ENCODE measurements around the gene CD5L. TPM values are rescaled to one million over a fixed set of nuclear protein-coding genes. Genes with fewer than 3 reads are reported as not detected.

Gene CD5L
- total and polyA plus RNA-seq, 9 of the 15 experiments (the other 6 are each of a cell fraction or from before 2014, with no cell fraction given) = not detected

- BruUV-seq (replicated peaks) = no TSS peak
- in situ Hi-C loops (cut with MboI) = no loop called here
- Histone ChIP-seq H2AFZ (ENCODE audit: low read depth, low read length) (no peak overlapping the region), H3K27me3 (ENCODE audit: control insufficient read depth in 2 of 2, insufficient read depth in 2 of 2, low read length in 2 of 2) (no peaks in the 10 kb centered on the region), H4K20me1 (replicated peaks; ENCODE audit: control insufficient read depth, insufficient read depth, low read length) (no peaks in the 10 kb centered on the region), H3K4me2 (ENCODE audit: insufficient read depth, low read length) (no peak overlapping the region), H3K36me3 (ENCODE audit: control insufficient read depth, insufficient read depth, low read length) (no peaks in the 10 kb centered on the region), H3K27ac (ENCODE audit: extremely low read depth, low read depth, low read length) (no peak overlapping the region), H3K4me3 (no peak overlapping the region), H3K9ac (ENCODE audit: insufficient read depth in 1 of 2, low read depth in 2 of 2, low read length in 2 of 2) (no peak overlapping the region), H3K9me1 (ENCODE audit: control insufficient read depth, insufficient read depth, low read length) (no peaks in the 10 kb centered on the region), H3K9me3 (replicated peaks; ENCODE audit: control insufficient read depth, insufficient read depth, low read depth, low read length) (no peaks in the 10 kb centered on the region), H3K79me2 (ENCODE audit: control insufficient read depth, insufficient read depth, low read length) (no peaks in the 10 kb centered on the region), H3K4me1 (replicated peaks in 1 of 2; ENCODE audit: control insufficient read depth in 2 of 2, insufficient read depth in 2 of 2, low read length in 2 of 2) (no peaks in the 10 kb centered on the region)
- FAIRE-seq = peak; percentile 75
- ATAC-seq = peak; percentile 68; the same call in 2 of the 3 replicates
- DNase-seq (ENCODE audit: extremely low read depth in 1 of 4, low spot score in 3 of 4) = peak in 3 of 4 experiments; percentile 8 to 11 (median 11)
- CTCF ChIA-PET (ENCODE audit: low intra/inter-chr PET ratio) = interaction anchor here (1.6 to 1.7 kb wide), 2 partner anchors 71 to 209 kb away, joined by 5 to 10 read pairs; no protein-coding TSS in a partner anchor
- no peak for TF ChIP-seq SRSF7 (optimal IDR thresholded peaks at IDR 0.05; ENCODE audit: low read depth, low read length)
- TF ChIP-seq REST (IDR thresholded peaks at IDR 0.05; ENCODE audit: borderline replicate concordance) = peak; percentile 27; the same call in 1 of the 2 replicates
- no peak for TF ChIP-seq REST (CRISPR knock-in tag; IDR thresholded peaks at IDR 0.05; ENCODE audit: low read depth)
- peak; percentile 59 to 64 for TF ChIP-seq RAD21 (CRISPR knock-in tag; conservative IDR thresholded peaks at IDR 0.05 in 1 of 2, IDR thresholded peaks at IDR 0.05 in 1 of 2)
- TF ChIP-seq CTCF (IDR thresholded peaks at IDR 0.05 in 2 of 3, conservative IDR thresholded peaks at IDR 0.05 in 1 of 3; ENCODE audit: insufficient read depth in 2 of 3, low read depth in 1 of 3, low read length in 3 of 3) = peak; percentile 15 to 47 (median 41); a peak in 4 of 6 replicates
- TF ChIP-seq ZNF695 (CRISPR knock-in tag; IDR thresholded peaks at IDR 0.05) = no peak
- TF ChIP-seq, protein P1, sequence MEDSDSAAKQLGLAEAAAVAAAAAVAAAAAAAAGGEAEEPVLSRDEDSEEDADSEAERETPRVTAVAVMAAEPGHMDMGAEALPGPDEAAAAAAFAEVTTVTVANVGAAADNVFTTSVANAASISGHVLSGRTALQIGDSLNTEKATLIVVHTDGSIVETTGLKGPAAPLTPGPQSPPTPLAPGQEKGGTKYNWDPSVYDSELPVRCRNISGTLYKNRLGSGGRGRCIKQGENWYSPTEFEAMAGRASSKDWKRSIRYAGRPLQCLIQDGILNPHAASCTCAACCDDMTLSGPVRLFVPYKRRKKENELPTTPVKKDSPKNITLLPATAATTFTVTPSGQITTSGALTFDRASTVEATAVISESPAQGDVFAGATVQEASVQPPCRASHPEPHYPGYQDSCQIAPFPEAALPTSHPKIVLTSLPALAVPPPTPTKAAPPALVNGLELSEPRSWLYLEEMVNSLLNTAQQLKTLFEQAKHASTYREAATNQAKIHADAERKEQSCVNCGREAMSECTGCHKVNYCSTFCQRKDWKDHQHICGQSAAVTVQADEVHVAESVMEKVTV (CRISPR knock-in tag; IDR thresholded peaks at IDR 0.05) = peak; percentile 23; the same call in 1 of the 2 replicates
- POLR2A ChIA-PET = no interaction called here
- intact Hi-C loops (cut with micrococcal nuclease) = loop anchor here (1.0 kb wide), 2 partner anchors 70 to 247 kb away; no protein-coding TSS in a partner anchor
- WGBS (ENCODE audit: insufficient coverage, low coverage, missing lambda C conversion rate) = 0% methylated on average over 4 of the region's 4 CpGs
Observed at GRCh38 chr1:157878059-157878458, 36.5 kb upstream of the CD5L start.

Data from K562 (cell line).